Fibroblast of skin of left quadriceps (primary cell): Measurements from ENCODE around the gene AMN1.

ENCODE experiments used
- DNase-seq, 2 experiments: peaks; one replicate each; pipeline ENCODE4 v3.0.0-alpha.2; 2013; ENCODE audit warnings: low read depth in 2 of 2

The AMN1 gene

GRCh38 chr12:31631023-31631724 lies 97.6 kb downstream of the AMN1 start:
- DNase-seq = no peak

GRCh38 chr12:31629756-31630732 lies 98.8 kb downstream of the AMN1 start:
- no peak for DNase-seq

GRCh38 chr12:31627456-31628054 lies 101.3 kb downstream of the AMN1 start:
- DNase-seq = no peak

GRCh38 chr12:31626270-31626995 lies 102.4 kb downstream of the AMN1 start:
- no peak for DNase-seq

GRCh38 chr12:31622038-31622437 lies 106.8 kb downstream of the AMN1 start:
- DNase-seq = no peak
